ENCODE data around the gene SPEM3.

DNA sequence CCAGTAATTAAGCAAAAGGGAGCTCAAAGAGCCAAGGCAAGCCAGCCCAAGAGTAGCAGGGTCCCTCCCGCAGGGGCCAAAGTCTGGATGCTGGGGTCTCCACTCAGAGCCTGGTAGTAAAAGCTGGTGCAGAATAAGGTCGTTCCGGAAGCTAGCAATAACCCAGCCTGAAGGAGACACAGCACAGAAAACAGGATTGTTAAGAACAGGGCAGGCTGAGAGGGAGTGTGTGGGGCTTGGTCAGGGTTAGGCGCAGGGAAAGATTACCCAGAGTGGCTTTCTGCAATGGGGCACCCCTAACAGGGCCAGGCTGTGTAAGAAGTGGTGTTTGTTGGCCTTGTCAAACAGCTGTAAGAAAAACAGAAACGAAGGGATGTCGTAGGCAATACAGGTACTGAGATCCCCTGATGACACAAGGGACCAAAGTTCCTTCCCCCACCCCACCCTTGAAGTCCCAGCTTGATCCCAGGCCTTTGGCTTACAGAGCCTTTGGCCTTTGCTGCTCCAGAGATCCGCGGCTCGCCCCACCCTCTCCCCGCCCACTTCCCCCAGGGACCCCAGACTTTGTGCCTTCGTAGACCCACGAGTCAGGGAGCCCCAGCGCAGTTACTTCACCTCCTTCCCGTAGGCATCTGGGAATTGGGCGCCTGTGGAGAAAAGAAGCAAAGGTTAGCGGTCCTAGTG, 25.5 kb upstream of the SPEM3 start:
- TF ChIP-seq CTCF (IDR thresholded peaks at IDR 0.05; ENCODE audit: insufficient read depth, low read length): no peak
- no peak for TF ChIP-seq POLR2AphosphoS5 (IDR thresholded peaks at IDR 0.05; ENCODE audit: low read depth)
- no peak for TF ChIP-seq SPI1 (IDR thresholded peaks at IDR 0.05; ENCODE audit: borderline replicate concordance, low read depth)
